Caki2 (cell line): ENCODE results near the gene SYTL1. TPM values are rescaled to one million over a fixed set of nuclear protein-coding genes. Genes with fewer than 3 reads are reported as not detected.

Experiments used
- DNase-seq: peaks from one replicate; pipeline ENCODE4 v3.0.0-alpha.2; 2015; ENCODE audit warnings: low read depth
- in situ Hi-C: cut with HindIII; loops from 2 replicates; pipeline ENCODE4 v1.10.0; 2016; ENCODE audit warnings: low sequenced_read_pairs, low pct_unique_long_range_greater_than_20kb, mixed read lengths
- total RNA-seq: library from RNA; depleted of rRNA; stranded (reverse); fragments of >200 nt; shearing (Covaris generic); gene quantifications from 2 replicates; pipeline ENCODE4 v1.2.3, GENCODE V29; 2014; ENCODE audit warnings: low replicate concordance

SYTL1 gene
- total RNA-seq, 1 experiment from 2014 or later: 39.3 TPM

- in situ Hi-C loops: no loop called here
Observed at GRCh38 chr1:27358038-27358927, 16.5 kb downstream of the SYTL1 start.

GRCh38 chr1:27358928-27359313 lies 17.1 kb downstream of the SYTL1 start:
- in situ Hi-C loops: no loop called here
- no peak for DNase-seq

More at GRCh38 chr1:27358038-27358927, 16.5 kb downstream of the SYTL1 start:
- no peak for DNase-seq

- in situ Hi-C loops: no loop called here
- no peak for DNase-seq
Observed at GRCh38 chr1:27359822-27360158, 18.0 kb downstream of the SYTL1 start.

GRCh38 chr1:27360159-27361043 lies 18.6 kb downstream of the SYTL1 start:
- in situ Hi-C loops: no loop called here
- DNase-seq: no peak

- DNase-seq: no peak
- in situ Hi-C loops: no loop called here
Observed at GRCh38 chr1:27361044-27361402, 19.2 kb downstream of the SYTL1 start.

GRCh38 chr1:27361553-27361952 lies 19.7 kb downstream of the SYTL1 start:
- no peak for DNase-seq
- in situ Hi-C loops: no loop called here

- in situ Hi-C loops: no loop called here
- DNase-seq: no peak
Observed at GRCh38 chr1:27363766-27364695, 22.2 kb downstream of the SYTL1 start.

- DNase-seq: no peak
Observed at GRCh38 chr1:27364696-27365371, 23.0 kb downstream of the SYTL1 start.

GRCh38 chr1:27365372-27366112 lies 23.7 kb downstream of the SYTL1 start:
- peak; percentile 89 for DNase-seq
- in situ Hi-C loops: no loop called here

More at GRCh38 chr1:27364696-27365371, 23.0 kb downstream of the SYTL1 start:
- in situ Hi-C loops: no loop called here

- in situ Hi-C loops: no loop called here
- DNase-seq: peak; percentile 84
Observed at GRCh38 chr1:27366113-27366410, 24.2 kb downstream of the SYTL1 start.

GRCh38 chr1:27366411-27367159 lies 24.8 kb downstream of the SYTL1 start, which contains the start of gene MAP3K6:
MAP3K6 (minus strand) TSS chr1:27366961; CDS start chr1:27366597, 364 bp downstream.
- in situ Hi-C loops: no loop called here
- DNase-seq: peak; percentile 78

GRCh38 chr1:27367160-27367650 lies 25.4 kb downstream of the SYTL1 start:
- in situ Hi-C loops: no loop called here
- DNase-seq: no peak

GRCh38 chr1:27368869-27369582 lies 27.2 kb downstream of the SYTL1 start:
- in situ Hi-C loops: no loop called here
- no peak for DNase-seq

- DNase-seq: peak; percentile 69
- in situ Hi-C loops: no loop called here
Observed at GRCh38 chr1:27372022-27372807, 30.4 kb downstream of the SYTL1 start.
